OCI-LY7 (cell line): ENCODE results near the gene PCCA. TPM values are rescaled to one million over a fixed set of nuclear protein-coding genes. Genes with fewer than 3 reads are reported as not detected.

ENCODE experiments used
- BruUV-seq: library from RNA; stranded (reverse); fragments of 400-500 nt; replicated peaks from 2 replicates; lab custom pipeline; 2021; lab: Mats Ljungman, UMichigan
- CTCF ChIA-PET: fragments of 300-600 bp; sonication (Branson Sonifier 250); formaldehyde crosslinking; loops from one replicate; lab custom pipeline; 2022; ENCODE audit warnings: antibody characterized with exemption; ENCODE audit not compliant: unreplicated experiment; lab: Charles Lee
- POLR2A ChIA-PET: fragments of 300-600 bp; sonication (Branson Sonifier 250); formaldehyde crosslinking; loops from one replicate; lab custom pipeline; 2022; ENCODE audit warnings: antibody characterized with exemption; lab: Charles Lee
- DNase-seq: peaks from one replicate; pipeline ENCODE4 v3.0.0-alpha.2; 2015; ENCODE audit warnings: low spot score
- H2AFZ ChIP-seq: fragments of 200-600 bp; sonication (generic), shearing (Covaris generic); 2 replicates; pipeline ENCODE4 v1.6.1; 2014; ENCODE audit warnings: mild to moderate bottlenecking, antibody characterized with exemption, low read length, moderate library complexity
- H3K27ac ChIP-seq: fragments of 200-600 bp; sonication (generic); 2 replicates; pipeline ENCODE4 v1.5.1; 2014; ENCODE audit warnings: mixed run types, low read depth, mild to moderate bottlenecking, moderate library complexity, low read length, inconsistent platforms; ENCODE audit not compliant: poor library complexity, severe bottlenecking
- H3K36me3 ChIP-seq: fragments of 200-600 bp; sonication (generic); 2 replicates; pipeline ENCODE4 v1.6.1; 2014; ENCODE audit warnings: mild to moderate bottlenecking, antibody characterized with exemption, low read length, moderate library complexity, mixed read lengths; ENCODE audit not compliant: insufficient read depth
- H3K4me1 ChIP-seq: fragments of 200-600 bp; sonication (generic); 2 replicates; pipeline ENCODE4 v1.5.1; 2014; ENCODE audit warnings: mild to moderate bottlenecking, low read length; ENCODE audit not compliant: insufficient read depth, poor library complexity, severe bottlenecking
- H3K4me2 ChIP-seq: fragments of 200-600 bp; sonication (generic); 2 replicates; pipeline ENCODE4 v1.6.1; 2014; ENCODE audit warnings: mild to moderate bottlenecking, low read length
- H3K4me3 ChIP-seq: fragments of 200-600 bp; sonication (generic); 2 replicates; pipeline ENCODE4 v1.5.1; 2014; ENCODE audit warnings: mild to moderate bottlenecking, low read depth, low read length; ENCODE audit not compliant: poor library complexity, severe bottlenecking
- H3K79me2 ChIP-seq: fragments of 200-600 bp; sonication (generic); 2 replicates; pipeline ENCODE4 v1.6.1; 2016; ENCODE audit warnings: low read depth, mild to moderate bottlenecking, low read length, moderate library complexity, mixed read lengths; ENCODE audit not compliant: insufficient read depth
- H3K9me2 ChIP-seq: fragments of 200-600 bp; sonication (generic); 2 replicates; pipeline ENCODE4 v1.6.1; 2016; ENCODE audit warnings: mild to moderate bottlenecking, low read length, mixed read lengths; ENCODE audit not compliant: insufficient read depth
- H3K9me3 ChIP-seq: fragments of 200-600 bp; sonication (generic); 2 replicates; pipeline ENCODE4 v1.6.1; 2014; ENCODE audit warnings: mild to moderate bottlenecking, mixed run types, low read length, mixed read lengths
- H4K20me1 ChIP-seq: fragments of 200-600 bp; sonication (generic); 2 replicates; pipeline ENCODE4 v1.6.1; 2014; ENCODE audit warnings: mild to moderate bottlenecking, antibody characterized with exemption, low read length, moderate library complexity, mixed read lengths; ENCODE audit not compliant: insufficient read depth
- EZH2phosphoT487 ChIP-seq: fragments of 200-600 bp; sonication (generic); IDR thresholded peaks from 2 replicates; pipeline ENCODE4 v1.6.1; 2018; ENCODE audit warnings: low read depth, borderline replicate concordance, mild to moderate bottlenecking, mixed run types, antibody characterized with exemption, low read length, moderate library complexity, mixed read lengths
- intact Hi-C: fragments of 100-400 bp; cut with micrococcal nuclease; formaldehyde crosslinking; loops from one replicate; pipeline ENCODE4 v1.10.0; 2022; ENCODE audit not compliant: unreplicated experiment
- total RNA-seq, 2 experiments: library from RNA; depleted of rRNA in 1 of 2; stranded (reverse); fragments of >200 nt in 1 of 2; shearing (Covaris generic) in 1 of 2; gene quantifications; 2 replicates each; pipeline ENCODE4 v1.2.3, GENCODE V29; 2014 to 2022
- TF ChIP-seq, protein P1 (sequence below): fragments of 200-600 bp; sonication (generic); conservative IDR thresholded peaks from 2 replicates; pipeline ENCODE4 v1.5.1; 2014; ENCODE audit warnings: mild to moderate bottlenecking, antibody characterized with exemption, low read length, moderate library complexity, mixed read lengths

PCCA gene
- total RNA-seq, 2 experiments from 2014 or later: 2.7 to 7.2 TPM

DNA sequence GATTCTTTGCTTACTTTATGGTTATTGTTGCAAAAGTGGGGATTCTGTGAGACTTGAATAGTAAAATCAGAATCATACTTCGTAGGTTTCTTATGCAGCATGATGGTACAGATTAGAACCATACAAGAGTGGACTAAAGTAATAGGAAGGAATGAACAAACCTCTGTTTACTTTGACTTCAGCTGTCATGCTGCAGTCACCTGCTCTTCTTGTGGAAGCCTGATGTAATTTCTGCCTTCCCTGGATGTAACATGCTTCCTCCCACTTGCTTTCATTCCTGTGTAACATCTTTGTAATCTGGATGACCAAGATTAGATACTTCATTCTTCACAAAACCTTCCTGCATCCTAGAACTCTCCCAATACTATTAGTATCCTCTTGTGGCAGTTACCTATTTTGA lies 235.0 kb downstream of the PCCA start:
- H3K27ac ChIP-seq: no peak overlapping the region
- H3K79me2 ChIP-seq: no peaks in the 10 kb centered on the region
- no peaks in the 10 kb centered on the region for H3K36me3 ChIP-seq
- no peak overlapping the region for H3K4me3 ChIP-seq
- TF ChIP-seq EZH2phosphoT487: no peak
- TF ChIP-seq, protein P1, sequence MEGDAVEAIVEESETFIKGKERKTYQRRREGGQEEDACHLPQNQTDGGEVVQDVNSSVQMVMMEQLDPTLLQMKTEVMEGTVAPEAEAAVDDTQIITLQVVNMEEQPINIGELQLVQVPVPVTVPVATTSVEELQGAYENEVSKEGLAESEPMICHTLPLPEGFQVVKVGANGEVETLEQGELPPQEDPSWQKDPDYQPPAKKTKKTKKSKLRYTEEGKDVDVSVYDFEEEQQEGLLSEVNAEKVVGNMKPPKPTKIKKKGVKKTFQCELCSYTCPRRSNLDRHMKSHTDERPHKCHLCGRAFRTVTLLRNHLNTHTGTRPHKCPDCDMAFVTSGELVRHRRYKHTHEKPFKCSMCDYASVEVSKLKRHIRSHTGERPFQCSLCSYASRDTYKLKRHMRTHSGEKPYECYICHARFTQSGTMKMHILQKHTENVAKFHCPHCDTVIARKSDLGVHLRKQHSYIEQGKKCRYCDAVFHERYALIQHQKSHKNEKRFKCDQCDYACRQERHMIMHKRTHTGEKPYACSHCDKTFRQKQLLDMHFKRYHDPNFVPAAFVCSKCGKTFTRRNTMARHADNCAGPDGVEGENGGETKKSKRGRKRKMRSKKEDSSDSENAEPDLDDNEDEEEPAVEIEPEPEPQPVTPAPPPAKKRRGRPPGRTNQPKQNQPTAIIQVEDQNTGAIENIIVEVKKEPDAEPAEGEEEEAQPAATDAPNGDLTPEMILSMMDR: no peak
- no peak for DNase-seq
- no peak overlapping the region for H2AFZ ChIP-seq
- BruUV-seq: no TSS peak
- POLR2A ChIA-PET: no interaction called here
- CTCF ChIA-PET: no interaction called here
- H3K4me2 ChIP-seq: no peak overlapping the region
- H3K4me1 ChIP-seq: no peaks in the 10 kb centered on the region
- no peaks in the 10 kb centered on the region for H3K9me3 ChIP-seq
- no peaks in the 10 kb centered on the region for H3K9me2 ChIP-seq
- H4K20me1 ChIP-seq: no peaks in the 10 kb centered on the region
- intact Hi-C loops: no loop called here

DNA sequence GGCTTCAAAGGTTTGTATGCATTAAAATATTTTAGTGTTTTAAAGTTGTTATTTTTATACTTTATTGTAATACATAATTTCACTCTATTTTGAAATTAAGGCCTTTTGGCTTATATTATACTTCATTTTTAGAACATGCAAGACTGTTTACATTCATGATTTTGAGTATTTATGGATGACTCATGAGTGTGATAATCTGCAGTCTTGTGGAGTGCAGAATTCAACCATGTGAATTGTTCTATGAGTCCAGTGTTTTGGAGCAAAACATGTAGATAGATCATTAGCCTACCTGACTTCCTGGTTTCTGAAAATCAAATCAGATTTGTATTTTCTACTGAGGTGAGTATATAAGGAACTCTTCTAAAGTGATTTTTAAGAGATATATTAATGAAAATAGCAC lies 241.8 kb downstream of the PCCA start:
- DNase-seq: no peak
- no peak overlapping the region for H3K4me2 ChIP-seq
- H3K4me1 ChIP-seq: no peaks in the 10 kb centered on the region
- H3K79me2 ChIP-seq: no peaks in the 10 kb centered on the region
- no peak overlapping the region for H2AFZ ChIP-seq
- H3K4me3 ChIP-seq: no peak overlapping the region
- H3K36me3 ChIP-seq: no peaks in the 10 kb centered on the region
- CTCF ChIA-PET: no interaction called here
- POLR2A ChIA-PET: no interaction called here
- BruUV-seq: no TSS peak
- intact Hi-C loops: no loop called here
- no peaks in the 10 kb centered on the region for H3K9me3 ChIP-seq
- TF ChIP-seq, protein P1: no peak
- no peak for TF ChIP-seq EZH2phosphoT487
- H4K20me1 ChIP-seq: no peaks in the 10 kb centered on the region
- H3K27ac ChIP-seq: no peak overlapping the region
- no peaks in the 10 kb centered on the region for H3K9me2 ChIP-seq

DNA sequence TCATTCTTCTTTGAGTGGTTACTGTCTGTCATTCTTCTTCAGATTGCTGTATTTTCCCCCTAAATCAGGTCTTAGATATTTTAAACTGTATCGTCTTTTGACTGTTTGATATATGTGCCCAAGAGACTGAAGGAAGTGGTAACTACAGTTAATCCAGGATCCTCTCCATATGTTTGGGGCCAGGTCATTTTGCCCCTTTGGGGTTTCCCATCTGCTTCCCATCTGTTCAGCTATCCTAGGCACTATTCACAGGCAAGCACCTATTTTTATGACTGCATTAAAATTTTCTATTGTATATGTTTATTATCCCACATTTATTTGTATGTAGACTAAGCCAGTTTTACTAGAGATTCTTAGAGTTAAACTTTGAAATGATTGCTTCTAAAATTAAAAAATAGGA lies 244.2 kb downstream of the PCCA start:
- Histone ChIP-seq H3K9me3 (no peaks in the 10 kb centered on the region), H3K4me2 (no peak overlapping the region), H3K27ac (no peak overlapping the region), H2AFZ (no peak overlapping the region), H3K9me2 (no peaks in the 10 kb centered on the region), H3K79me2 (no peaks in the 10 kb centered on the region), H4K20me1 (no peaks in the 10 kb centered on the region), H3K4me1 (no peaks in the 10 kb centered on the region), H3K36me3 (no peaks in the 10 kb centered on the region), H3K4me3 (no peak overlapping the region)
- TF ChIP-seq EZH2phosphoT487: no peak
- TF ChIP-seq, protein P1: no peak
- ChIA-PET CTCF (no interaction called here), POLR2A (no interaction called here)
- no peak for DNase-seq
- intact Hi-C loops: no loop called here
- no TSS peak for BruUV-seq
